COLO829 (cell line): Measurements from ENCODE around the gene CAPN15.

Experiments used
- DNase-seq: peaks from one replicate; pipeline ENCODE4 v3.0.0; 2012; ENCODE audit warnings: low spot score

Gene CAPN15

GRCh38 chr16:561957-562938 is 34.7 kb downstream of the CAPN15 start:
- DNase-seq: no peak

- no peak for DNase-seq
Observed at GRCh38 chr16:563072-563644, 35.6 kb downstream of the CAPN15 start.

GRCh38 chr16:564690-565418 is 37.3 kb downstream of the CAPN15 start:
- no peak for DNase-seq

- DNase-seq: no peak
Observed at GRCh38 chr16:565419-566330, 38.2 kb downstream of the CAPN15 start.

GRCh38 chr16:566475-567372 is 39.2 kb downstream of the CAPN15 start, which contains the start of gene NHLRC4:
Gene NHLRC4 (plus strand): TSS chr16:567005. CDS start chr16:568048, 1,043 bp downstream.
- DNase-seq: peak; percentile 74

GRCh38 chr16:567373-568256 is 40.1 kb downstream of the CAPN15 start:
- DNase-seq: no peak

GRCh38 chr16:568401-569258 is 41.1 kb downstream of the CAPN15 start:
- no peak for DNase-seq

GRCh38 chr16:569445-570254 is 42.1 kb downstream of the CAPN15 start, which contains the start of gene PIGQ:
Gene PIGQ (plus strand): TSS chr16:569968. CDS start chr16:574075, 4,107 bp downstream.
- DNase-seq: peak; percentile 67

GRCh38 chr16:572865-573650 is 45.5 kb downstream of the CAPN15 start:
- no peak for DNase-seq

GRCh38 chr16:574021-574760 is 46.7 kb downstream of the CAPN15 start:
- DNase-seq: no peak

GRCh38 chr16:575354-576196 is 48.1 kb downstream of the CAPN15 start:
- DNase-seq: no peak

- no peak for DNase-seq
Observed at GRCh38 chr16:576197-576822, 48.8 kb downstream of the CAPN15 start.

GRCh38 chr16:576823-577201 is 49.3 kb downstream of the CAPN15 start:
- DNase-seq: no peak

- DNase-seq: no peak
Observed at GRCh38 chr16:577796-578195, 50.3 kb downstream of the CAPN15 start.
